ENCODE results near the gene OTOP1.
A peak's percentile ranks its signal among the peaks of the same experiment; 100 is the strongest.
"Not testable (repeated sequence)": the region's sequence is repeated elsewhere in the genome, so short reads cannot be mapped to it uniquely, and the experiment has no call there.

The OTOP1 gene, protein sequence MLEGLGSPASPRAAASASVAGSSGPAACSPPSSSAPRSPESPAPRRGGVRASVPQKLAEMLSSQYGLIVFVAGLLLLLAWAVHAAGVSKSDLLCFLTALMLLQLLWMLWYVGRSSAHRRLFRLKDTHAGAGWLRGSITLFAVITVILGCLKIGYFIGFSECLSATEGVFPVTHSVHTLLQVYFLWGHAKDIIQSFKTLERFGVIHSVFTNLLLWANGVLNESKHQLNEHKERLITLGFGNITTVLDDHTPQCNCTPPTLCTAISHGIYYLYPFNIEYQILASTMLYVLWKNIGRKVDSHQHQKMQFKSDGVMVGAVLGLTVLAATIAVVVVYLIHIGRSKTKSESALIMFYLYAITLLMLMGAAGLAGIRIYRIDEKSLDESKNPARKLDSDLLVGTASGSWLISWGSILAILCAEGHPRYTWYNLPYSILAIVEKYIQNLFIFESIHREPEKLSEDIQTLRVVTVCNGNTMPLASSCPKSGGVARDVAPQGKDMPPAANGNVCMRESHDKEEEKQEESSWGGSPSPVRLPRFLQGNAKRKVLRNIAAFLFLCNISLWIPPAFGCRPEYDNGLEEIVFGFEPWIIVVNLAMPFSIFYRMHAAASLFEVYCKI
- total RNA-seq, result 0 reads per million in 2 experiments

DNA sequence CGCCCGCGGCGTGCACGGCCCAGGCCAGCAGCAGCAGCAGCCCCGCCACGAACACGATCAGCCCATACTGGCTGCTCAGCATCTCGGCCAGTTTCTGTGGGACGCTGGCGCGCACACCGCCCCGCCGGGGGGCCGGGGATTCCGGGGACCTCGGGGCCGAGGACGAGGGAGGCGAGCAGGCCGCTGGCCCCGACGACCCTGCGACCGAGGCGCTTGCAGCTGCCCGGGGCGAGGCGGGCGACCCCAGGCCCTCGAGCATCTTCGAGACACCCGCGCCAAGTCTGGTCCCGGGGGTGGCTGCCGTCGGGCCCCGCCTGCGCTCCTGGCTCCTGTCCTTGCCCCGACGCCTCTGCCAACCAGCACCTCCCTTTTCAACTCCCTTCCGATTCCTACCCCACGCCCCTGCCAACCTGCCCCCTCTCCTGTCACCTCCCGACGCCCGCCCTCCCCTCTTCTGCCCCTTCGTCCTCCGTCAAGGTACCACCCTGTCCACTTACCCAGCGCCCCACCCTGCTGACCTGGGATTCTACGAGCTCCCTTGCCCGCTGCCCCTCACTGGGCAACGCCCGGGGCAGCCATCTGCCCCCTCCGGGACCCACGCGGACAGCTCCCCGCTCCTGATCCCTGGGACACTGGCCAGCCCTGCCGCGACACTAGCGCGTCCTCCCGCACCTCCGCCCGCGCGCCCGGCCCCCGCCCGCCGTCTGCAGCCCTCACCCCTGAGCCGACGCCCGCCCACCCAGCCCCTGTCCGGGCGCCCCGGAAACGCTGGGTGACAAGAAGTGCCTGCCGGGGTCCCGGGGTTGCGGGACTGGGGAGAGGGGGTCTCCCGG, at the start of gene OTOP1:
OTOP1 (minus strand) TSS at position 324 of the 833 bp plus-strand sequence; CDS start at position 259, 65 bp downstream.
- DNase-seq (ENCODE audit: low read depth), result no peak

DNA sequence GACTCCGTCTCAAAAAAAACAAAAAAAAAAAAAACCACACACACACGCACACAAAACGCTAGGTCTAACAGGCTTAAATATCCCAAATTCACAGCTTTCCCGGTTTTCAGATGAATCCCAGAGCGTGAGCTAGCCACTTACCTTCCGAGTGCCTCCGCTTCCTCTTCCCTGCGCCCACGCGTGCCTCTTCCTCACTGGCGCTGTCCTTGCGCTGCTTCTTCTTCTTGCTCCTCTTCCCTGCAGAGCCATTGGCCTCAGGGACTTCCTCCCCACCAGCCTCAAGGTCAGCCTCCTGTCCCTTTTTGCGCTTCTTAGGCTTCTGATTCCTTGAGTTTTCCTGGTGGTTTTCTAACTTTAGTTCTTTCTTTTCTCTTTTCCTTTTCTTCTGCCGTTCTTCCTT, 47.5 kb upstream of the OTOP1 start:
- no peak for DNase-seq (ENCODE audit: low read depth)

DNA sequence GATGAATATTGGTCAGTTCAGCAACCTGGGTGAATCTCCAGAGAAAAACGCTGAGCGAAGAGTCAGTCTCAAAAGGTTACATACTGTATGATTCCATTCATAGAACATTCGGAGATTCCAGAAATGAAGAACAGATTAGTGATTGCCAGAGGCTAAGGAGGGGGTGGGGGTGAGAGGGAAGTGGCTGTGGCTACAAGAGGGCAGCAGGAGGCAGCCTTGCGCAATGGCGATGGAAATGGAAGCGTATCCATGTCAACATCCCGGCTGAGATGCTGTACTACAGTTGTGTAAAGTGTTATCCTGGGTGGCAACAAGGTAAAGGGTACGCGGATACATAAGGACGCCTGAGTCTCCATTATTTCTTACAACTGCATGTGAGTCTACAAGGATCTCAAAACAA, 45.2 kb upstream of the OTOP1 start:
- no peak for DNase-seq (ENCODE audit: low read depth)

DNA sequence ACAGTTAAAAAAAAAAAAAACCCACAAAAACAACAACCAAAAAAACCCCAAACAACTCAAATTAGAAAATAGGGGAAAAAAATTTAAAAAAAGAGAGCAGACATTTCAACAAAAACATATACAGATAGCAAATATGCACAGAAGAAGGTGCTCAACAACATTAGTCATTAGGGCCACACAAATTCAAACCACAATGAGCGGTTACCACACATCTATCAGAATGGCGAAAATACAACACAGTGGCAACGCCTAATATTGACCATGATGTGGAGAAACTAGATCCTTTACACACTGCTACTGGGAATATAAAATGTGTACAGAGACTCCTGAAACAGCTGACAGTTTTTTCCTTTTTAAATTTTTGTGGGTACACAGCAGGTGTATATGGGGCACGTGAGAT, 43.8 kb upstream of the OTOP1 start:
- no peak for DNase-seq (ENCODE audit: low read depth)

DNA sequence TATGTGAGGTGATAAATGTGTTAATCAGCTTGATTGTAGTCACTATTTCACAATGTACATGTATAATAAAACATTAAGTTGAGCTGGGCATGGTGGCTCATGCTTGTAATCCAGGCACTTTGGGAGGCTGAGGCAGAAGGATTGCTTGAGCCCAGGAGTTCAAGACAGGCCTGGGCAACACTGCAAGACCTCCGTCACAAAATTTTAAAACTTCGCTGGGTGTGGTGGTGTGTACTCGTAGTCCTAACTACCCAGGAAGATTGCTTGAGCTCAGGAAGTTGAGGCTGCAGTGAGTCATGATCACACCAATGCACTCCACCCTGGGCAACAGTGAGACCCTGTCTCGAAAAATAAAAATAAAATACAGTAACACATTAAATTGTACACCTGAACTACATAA, 43.1 kb upstream of the OTOP1 start:
- DNase-seq (ENCODE audit: low read depth), result no peak

DNA sequence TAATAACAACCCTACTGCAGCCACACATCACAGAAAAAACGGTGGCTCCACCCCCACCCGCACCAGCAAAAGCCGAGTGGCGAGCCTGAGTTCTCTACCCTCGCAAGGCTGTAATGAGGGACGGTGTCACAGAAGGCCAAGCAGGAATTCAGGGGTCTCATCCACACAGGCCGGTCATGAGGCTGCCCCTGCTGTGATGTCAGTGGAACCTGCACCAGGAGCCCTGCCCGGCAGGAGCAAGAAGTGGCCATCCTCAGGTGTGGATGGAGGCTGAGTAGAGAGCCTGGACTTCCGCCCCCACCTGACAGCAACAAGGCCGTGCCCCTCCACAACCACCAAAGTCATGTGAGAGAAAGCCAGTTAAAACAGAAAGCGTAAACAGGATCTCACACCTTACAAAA, 42.6 kb upstream of the OTOP1 start:
- DNase-seq (ENCODE audit: low read depth), result no peak

DNA sequence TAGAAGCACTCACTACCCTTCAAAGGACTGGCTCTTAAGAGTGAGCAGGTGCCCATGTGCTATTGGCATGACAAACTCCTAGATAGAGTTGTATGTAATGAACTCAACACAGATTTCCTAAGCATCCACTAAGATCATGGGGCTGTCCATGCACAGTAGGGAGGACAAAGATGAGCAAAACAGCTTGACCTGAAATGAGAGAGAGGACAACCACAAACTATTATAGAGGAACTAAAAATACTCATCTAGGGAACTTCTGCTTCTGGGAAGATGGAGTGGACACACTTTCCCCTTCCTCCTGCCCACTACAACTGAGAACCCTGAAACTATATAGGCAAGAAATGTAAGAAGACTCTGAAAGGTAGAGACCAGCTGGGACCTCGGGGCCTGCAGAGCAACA, 42.0 kb upstream of the OTOP1 start:
- no peak for DNase-seq (ENCODE audit: low read depth)

DNA sequence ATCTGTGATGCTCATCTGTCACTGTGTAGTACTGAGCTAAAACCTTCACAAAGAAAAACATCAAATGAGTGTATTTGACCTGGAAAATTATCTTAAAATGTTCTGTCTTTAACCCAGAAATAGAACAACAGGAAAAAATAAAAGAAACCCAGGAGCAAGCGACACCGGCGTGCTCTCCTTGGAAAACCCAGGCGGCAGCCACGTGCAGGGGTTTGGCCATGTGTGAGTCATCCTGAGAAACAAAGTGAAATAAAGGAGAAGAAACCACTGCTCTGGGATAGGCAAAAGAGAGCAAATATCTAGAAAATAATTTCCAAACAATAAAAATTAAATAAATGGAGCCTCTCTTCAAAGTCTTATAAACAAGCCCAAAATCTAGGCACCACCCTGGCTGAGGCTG, 41.3 kb upstream of the OTOP1 start:
- no peak for DNase-seq (ENCODE audit: low read depth)

DNA sequence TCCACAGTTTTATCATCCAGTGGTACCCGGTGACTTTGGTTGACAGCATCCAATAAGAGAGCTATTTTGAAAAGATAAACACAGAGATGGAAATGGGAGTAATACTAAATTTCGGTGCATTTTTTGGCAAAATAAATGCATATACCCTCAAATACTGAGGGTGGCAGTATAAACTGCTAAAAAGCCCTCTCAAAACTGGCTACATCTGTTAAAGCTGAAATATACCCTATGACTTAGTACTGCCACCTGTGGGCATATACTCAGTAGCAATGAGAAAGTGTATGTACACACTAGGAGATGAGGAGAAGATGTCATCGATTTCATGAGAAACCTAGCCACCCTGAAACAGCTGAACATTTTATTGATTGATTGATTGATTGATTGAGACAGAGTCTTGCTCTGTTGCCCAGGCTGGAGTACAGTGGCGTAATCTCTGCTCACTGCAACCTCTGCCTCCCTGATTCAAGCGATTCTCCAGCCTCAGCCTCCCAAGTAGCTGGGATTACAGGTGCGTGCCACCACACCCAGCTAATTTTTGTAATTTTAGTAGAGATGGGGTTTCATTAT, 33.5 kb upstream of the OTOP1 start:
- no peak for DNase-seq (ENCODE audit: low read depth)

DNA sequence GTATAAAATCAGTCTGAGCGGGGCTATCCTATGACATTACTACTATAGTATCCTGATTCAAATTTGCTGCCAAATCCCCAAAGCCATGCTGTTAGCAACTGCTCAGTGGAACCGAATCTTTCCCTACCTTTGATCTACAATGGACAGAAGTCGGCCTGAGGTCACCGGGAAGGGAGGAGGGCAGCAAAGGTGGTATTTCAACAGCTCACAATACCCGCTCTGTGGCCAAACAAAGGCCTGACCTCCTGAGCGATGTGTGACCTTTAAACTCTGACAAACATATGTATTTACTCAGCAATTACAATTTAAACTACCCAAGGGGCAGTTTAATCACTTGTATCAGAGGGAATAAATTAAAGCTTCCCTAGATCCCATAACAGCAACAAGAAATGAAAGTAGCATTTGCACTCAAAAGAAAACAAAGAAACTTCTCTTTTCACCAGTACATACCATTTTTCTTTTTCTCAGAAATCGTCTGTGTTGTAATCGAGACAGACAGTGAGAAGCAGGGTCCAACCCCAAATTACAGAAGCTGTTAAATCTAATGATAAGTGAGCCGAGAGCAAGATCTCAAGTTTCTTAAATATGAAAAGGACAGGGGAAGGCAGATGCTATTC, 32.9 kb upstream of the OTOP1 start:
- no peak for DNase-seq (ENCODE audit: low read depth)

DNA sequence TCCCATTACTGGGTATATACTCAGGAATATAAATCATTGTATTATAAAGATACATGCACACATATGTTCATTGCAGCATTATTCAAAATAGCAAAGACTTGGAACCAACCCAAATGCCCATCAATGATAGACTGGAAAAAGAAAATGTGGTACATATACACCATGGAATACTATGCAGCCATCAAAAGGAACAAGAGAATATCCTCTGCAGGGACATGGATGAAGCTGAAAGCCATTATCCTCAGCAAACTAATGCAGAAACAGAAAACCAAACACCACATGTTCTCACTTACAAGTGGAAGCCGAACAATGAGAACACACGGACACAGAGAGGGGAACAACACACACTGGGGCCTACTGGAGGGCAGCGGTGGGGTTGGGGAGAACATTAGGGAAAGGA, 31.0 kb upstream of the OTOP1 start:
- not testable (repeated sequence) for DNase-seq (ENCODE audit: low read depth)

DNA sequence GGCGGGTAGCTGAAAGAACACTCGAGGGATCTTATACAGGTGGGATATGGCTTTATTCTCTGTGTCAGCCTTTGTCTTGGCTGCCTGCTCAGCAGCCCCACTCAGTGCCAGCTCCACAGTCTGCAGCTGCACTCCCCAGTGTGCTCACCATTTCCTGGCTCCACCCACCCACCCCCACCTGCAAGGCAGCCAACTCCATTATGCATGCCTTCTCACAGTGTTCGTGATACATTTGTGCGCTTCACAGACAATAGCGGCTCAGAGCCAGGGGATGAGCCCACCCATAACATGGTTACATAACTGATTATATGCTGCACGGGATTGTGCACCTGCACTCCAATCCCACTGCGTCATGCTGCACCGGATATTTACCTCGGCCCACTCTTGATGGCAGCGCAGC, 30.1 kb upstream of the OTOP1 start:
- DNase-seq (ENCODE audit: low read depth), result no peak

DNA sequence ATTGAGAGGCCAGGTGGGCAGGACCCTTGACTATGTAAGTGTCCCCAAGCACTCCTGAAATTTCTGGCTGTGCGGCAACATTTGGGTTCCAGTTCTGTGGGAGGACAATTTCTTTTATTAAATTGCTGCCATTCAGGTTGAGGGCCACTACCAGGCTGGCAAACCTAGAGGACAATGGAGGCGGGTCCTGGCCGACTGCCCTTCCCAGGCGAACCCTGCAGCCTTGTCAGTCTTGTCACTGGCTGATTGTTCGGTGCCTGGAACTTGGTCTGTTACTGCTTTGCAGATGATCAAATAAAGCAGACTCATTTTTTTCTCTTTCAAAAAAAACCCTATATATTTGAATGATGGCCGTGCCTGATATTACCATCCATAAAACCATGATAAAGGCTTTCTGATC, 27.9 kb upstream of the OTOP1 start:
- no peak for DNase-seq (ENCODE audit: low read depth)

DNA sequence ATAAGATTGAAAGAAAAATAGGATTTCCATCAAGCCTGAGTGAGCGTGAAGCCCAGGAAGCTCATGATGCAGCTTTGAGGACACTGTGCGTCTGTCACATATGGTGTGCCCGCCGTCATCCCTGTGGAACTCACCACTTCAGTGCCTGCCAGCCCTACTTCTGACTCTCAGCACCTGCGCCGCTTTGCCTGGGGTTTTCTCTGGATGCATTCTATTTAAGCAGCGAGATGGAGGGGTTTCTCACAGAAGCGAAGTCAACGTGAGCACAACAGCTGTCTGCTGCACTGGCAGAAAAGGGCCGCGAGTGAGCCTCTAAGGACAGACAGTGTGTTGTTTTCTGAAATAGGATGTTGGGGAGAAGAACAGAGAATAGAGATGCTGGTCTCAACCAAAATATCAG, 27.5 kb upstream of the OTOP1 start:
- no peak for DNase-seq (ENCODE audit: low read depth)

DNA sequence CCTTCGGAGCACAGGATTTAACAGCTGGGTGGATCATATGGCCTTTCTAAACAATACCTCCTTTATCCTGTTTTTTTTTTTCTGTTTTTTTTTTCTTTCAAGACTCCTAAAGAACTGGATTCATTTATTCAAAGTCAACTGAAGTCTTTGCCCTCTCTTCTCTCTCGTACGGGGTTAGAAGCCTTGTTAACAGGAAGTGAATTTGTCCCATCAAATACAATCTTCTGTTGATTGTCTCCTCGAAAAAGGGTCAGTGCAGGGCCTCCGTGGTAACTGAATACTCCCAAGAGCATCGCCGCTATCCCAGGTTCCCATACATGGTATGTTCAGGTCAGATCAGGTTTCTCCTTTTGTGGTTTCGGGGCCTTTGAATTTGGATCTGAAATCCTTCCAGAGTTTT, 23.1 kb upstream of the OTOP1 start:
- DNase-seq (ENCODE audit: low read depth), result no peak

DNA sequence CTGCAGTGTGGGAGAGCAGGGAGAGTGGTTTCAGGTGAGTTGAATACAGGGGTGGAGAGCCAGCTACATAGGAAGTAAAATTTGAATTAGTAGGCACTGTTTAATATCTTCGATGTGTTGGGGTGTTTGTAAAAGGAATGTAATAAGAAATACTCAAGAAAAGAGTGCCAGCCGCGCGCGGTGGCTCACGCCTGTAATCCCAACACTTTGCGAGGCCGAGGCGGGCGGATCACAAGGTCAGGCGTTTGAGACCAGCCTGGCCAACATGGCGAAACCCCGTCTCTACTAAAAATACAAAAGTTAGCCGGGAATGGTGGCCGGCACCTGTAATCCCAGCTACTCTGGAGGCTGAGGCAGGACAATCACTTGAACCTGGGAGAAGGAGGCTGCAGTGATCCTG, 22.6 kb upstream of the OTOP1 start:
- DNase-seq (ENCODE audit: low read depth), result not testable (repeated sequence)

DNA sequence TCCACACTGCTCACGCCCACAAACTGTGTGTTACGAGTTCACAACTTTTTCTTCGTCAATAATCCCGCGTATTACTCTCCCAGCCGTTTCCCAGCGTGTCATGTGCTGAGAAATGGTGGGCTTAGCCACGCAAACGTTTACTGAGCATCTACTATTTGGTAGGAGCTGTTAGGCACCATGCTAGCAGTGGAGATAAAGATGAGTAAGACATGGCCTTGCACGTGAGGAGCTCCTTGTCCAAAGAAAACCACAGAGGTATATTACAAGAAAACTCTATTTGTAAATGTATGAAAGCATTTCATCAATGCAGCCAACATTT, 22.1 kb upstream of the OTOP1 start:
- no peak for DNase-seq (ENCODE audit: low read depth)

DNA sequence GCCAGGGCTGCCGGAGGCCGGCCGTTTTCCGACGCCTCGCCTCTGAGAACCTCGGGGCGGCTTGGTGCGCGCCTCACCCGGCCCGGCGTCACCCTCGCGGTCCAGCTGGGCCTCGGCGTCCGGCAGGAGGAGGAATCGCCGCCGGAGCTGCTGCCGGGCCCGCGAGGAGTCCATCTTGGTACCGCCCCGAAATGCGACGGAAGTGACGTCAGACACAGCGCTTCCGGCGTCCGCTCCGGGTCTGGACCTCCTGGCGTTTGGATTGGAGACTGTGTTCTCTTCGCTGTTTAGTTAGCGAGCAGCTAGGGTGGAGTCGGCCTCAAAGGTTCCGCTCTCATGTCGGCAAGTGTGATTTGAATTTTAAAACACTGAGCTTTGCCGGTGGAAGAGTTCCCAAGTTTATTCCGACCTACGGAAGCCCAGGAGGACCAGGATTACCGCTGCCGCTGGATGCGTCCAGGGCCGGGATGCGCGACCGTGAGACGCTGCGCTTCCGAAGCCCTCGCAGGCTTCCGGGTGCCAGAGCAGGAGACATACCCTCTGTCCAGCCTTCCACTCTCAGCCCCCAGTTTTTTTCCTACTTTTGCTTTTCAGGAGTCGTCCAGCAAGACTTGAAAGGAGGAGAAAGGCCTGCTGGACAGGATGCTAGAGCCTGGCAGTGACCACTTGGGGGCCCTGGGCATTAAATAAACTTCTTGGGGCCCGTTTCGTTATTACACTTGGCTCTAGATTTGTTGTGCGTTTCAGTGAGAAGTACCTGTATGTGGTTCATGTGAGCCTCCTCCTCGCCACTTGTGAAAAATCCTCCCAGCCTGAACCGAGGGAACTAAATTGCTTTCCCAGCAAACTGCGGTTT, 21.5 kb upstream of the OTOP1 start, which contains the start of gene TMEM128:
TMEM128 (minus strand) TSS at position 195 of the 856 bp plus-strand sequence; CDS start at position 174, 21 bp downstream.
- peak; percentile 87 for DNase-seq (ENCODE audit: low read depth)

DNA sequence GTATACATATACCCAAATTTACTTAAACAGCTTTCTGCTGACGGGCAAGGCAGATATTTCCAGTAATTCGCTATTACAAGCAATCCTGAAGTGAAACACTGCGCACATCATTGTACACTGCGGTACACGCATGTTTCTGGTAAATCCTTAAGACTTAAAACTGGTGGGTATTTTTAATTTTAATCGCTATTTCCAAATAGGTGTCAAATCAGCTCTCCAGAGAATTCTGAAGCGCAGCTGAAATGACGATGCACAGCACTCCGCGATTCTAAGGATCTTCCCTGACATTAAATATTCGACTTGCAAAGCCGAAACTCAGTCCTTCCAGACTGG, 20.9 kb upstream of the OTOP1 start:
- DNase-seq (ENCODE audit: low read depth), result no peak

DNA sequence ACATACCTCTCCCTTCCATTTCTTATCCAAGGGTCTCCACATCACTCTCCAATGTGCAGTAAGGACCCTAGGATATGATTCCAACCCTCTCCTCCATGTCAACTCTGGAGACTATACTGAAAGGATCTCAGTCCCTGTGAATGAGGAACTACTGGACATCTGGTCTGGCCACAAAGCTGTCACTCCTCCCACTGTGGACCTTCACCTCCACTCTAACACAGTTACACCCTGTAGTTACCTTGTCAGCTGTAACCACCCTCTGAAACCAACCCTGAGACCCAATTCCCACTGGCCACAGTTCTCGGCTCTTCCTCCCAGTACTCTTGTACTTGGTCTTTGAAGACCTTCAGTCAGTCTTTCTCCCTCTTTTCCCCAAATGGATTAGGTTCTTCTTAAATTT, 18.4 kb upstream of the OTOP1 start:
- DNase-seq (ENCODE audit: low read depth), result no peak

DNA sequence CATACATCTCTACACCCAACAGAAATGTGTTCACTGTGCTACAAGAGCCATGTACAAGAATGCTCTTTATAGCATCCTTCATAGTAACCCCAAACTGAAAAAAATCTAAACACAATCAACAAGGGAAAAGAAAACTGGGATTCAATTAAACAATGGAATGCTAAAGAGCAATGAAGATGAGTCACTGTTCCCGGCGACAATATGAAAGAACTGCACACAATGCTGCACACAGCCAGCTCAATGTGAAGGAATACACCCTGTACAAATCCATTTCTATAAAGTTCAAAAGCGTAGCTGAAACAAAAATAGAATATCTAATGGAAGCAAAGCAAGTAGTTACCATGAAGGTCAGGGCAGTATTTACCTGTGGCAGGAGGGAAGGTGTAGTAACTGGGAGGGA, 12.8 kb upstream of the OTOP1 start:
- DNase-seq (ENCODE audit: low read depth), result not testable (repeated sequence)

All from T follicular helper cell (primary cell).